Activated T-cell treated with anti-CD3 and anti-CD28 coated beads, Interleukin-2, amount 50 U/mL, for 48 hours (primary cell): Measurements from ENCODE around the gene TDRD12.
"Not testable (repeated sequence)": the region's sequence is repeated elsewhere in the genome, so short reads cannot be mapped to it uniquely, and the experiment has no call there.

Experiments used
- DNase-seq, 2 experiments: peaks; one replicate each; pipeline ENCODE4 v3.0.0-alpha.2; 2020

TDRD12 gene

DNA sequence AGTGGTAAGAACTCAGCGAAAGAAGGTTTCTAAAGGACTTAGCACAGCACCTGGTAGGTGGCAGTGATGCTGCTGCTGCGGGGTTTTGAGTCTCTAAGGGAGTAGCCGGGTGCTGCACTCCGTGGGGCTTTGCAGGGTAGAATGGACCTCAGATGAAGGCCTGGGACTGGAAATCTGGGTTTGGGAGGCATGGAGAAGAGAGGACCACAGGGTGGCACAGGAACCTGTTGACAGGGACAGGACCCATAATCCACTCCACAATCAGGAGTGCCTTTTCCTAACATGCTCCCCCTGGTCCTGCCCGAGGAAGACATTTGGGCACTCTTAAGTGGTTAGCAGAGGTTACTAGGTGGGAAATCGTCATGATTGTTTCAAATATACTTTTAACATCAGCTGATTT, 29.8 kb downstream of the TDRD12 start:
- no peak for DNase-seq

DNA sequence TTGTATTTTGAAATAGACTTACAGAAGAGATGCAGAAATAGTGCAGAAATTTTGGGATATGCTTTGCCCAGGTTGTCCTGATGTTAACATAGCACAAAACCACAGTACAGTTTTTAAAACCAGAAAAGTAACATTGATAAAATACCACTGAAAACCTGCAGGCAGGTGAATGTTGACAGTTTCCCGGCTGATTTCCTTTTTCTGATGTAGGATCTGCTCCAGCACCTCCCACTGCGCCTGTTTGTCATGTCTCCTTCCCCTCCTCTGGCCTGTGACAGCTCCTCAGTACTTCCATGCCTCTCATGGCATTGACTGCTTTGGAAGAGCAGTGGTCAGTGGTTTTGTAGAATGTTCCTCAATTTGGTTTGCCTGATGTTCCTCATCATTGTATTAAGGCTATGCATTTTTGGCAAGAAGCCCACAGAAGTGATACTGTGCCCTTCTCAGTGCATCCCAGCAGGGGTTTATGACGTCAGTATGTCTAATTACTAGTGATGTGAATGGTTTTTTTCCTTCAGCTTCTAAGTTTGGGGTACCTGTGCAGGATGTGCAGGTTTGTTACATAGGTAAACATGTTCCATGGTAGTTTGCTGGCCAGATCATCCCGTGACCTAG, 31.0 kb downstream of the TDRD12 start:
- DNase-seq, result no peak

DNA sequence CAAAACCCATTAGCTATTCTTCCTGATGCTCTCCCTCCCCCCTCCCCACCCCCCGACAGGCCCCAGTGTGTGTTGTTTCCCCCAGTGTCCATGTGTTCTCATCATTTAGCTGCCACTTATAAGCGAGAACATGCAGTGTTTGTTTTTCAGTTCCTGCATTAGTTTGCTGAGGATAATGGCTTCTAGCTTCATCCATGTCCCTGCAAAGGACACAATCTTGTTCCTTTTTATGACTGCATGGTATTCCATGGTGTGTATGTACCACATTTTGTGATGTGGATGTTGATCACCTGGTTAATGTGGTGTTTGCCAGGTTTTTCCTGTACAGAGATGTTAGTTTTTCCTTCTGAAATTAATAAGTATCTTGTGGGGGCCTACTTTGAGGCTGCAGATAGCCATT, 31.5 kb downstream of the TDRD12 start:
- no peak for DNase-seq

DNA sequence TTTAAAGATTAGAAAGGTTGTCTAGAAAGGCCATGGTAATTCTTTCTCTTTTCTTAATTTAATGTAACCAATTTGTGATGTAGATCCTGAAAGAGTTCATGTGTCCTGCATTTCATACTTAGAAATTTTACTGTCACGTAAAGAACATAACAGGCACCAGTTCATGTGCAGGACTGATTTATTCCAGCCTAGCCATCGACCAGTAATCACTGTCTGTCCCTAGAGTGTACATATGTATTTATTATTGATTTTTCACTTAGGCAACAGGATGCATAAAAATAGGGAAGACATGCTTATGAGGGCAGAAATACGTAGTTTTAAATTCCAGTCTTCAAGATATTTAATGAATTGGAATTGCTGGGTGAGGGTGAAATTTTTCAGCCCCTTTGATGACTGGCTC, 37.6 kb downstream of the TDRD12 start:
- DNase-seq, result no peak

DNA sequence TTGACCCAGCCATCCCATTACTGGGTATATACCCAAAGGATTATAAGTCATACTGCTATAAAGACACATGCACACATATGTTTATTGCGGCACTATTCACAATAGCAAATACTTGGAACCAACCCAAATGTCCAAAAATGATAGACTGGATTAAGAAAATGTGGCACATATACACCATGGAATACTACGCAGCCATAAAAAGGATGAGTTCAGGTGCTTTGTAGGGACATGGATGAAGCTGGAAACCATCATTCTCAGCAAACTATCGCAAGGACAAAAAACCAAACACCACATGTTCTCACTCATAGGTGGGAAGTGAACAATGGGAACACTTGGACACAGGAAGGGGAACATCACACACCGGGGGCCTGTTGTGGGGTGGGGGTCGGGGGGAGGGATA, 45.8 kb downstream of the TDRD12 start:
- not testable (repeated sequence) for DNase-seq

DNA sequence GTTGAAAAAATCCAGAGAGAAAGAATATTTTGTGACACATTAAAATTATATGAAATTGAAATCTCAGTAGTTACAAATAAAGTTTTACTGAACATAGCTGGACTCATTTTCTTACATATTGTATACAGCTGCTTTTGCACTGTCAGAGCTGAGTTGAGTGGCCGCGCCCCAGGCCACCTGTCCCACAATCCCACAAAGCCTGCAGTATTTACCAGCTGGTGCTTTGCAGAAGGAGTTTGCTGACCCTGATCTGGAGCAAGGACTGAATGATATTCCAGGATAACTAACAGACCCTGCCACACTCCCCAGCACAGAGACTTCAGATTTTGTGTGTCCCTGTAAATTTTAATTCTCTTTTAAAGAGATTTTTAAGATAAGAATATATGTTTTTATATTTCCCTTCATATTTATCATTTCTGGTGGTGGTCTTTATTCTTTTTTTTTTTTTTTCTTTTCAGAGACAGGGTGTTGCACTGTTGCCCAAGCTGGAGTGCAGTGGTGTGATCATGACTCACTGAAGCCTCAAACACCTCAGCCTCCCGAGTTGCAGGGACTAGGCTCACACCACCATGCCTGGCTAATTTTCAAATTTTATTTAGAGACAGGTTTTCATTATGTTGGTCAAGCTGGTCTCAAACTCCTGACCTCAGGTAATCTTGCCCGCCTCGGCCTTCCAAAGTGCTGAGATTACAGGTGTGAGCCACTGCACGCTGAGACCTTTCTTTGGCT, 48.5 kb downstream of the TDRD12 start:
- DNase-seq, result no peak

DNA sequence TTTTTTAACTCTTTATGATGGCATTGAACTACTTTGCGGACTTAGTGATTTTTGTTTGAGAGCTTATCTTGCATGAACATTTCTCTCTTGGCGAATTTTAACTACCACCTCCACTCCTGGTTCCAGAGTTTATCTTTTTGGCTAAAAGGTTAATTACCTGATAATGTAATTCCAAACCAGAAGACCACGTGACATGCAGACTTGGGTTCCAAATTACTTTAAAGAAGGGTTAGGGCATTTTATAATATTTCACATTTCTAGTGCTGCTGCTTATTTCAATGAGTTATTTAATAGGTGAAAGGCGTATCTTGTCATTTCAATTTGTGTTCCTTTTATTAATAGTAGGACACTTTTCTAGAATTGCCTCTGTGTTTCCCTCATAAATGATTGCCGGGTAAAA, 52.0 kb downstream of the TDRD12 start:
- no peak for DNase-seq

DNA sequence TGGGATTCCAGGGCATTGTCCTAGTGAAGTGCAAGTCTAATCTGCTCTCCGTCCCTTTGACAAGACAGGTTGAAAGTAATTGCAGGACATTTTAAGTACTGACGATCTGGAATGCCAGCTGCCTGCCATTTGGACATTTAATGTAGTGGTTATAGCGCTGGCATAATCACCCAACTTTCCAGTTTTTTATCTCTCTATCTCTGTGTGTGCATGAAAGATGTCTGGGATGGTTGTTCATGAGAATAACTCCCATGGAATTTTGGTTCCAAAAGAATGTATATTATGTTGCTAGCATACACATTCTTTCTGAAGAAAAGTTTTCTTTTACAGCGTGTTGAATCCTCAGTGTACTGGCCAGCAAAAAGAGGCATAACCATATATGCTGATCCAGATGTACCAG, 53.6 kb downstream of the TDRD12 start:
- no peak for DNase-seq

DNA sequence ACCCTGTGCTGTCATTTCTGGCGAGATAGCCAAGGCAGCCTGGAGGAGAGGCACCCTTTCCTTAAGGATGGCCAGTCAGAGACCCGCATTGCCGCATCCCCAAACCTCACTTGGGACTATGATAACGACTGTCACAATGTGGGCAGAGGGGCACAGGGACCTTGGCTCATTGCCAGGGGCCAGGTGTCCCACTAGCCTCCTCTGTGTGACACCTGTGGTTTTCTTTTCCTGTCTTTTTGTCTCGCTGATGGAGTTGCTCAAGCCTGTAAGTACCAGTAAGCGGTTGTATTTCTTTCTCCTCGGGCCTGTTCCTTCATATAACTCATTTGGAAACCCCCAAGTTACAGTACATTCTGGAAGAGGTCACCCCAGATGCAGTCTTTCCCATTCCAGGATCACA, 59.5 kb downstream of the TDRD12 start:
- DNase-seq, result no peak

DNA sequence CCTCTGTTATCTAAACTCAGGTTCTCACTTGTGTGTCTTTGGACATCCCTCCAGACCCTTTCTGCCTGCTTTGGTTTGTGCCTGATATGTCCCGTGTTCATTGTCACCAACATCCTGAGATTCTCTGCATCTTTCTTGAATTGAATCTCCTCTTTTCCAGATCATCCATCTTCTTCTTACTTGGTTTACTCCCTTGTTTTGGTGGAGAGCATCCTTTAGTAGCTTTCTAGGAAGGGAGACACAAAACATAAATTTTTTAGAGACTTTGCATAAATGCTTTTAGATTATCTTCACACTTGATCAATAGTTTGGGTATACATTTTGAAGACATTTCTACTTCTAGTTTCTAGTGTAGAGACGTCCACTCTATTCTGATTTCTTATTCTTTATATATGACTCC, 61.7 kb downstream of the TDRD12 start:
- no peak for DNase-seq

DNA sequence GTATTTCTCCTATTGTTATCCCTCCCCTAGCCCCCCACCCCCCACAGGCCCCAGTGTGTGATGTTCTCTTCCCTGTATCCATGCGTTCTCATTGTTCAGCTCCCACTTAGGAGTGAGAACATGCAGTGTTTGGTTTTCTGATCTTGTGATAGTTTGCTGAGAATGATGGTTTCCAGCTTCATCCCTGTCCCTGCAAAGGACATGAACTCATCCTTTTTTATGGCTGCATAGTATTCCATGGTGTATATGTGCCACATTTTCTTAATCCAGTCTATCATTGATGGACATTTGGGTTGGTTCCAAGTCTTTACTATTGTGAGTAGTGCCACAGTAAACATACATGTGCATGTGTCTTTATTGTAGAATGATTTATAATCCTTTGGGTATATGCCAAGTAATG, 62.5 kb downstream of the TDRD12 start:
- not testable (repeated sequence) for DNase-seq

DNA sequence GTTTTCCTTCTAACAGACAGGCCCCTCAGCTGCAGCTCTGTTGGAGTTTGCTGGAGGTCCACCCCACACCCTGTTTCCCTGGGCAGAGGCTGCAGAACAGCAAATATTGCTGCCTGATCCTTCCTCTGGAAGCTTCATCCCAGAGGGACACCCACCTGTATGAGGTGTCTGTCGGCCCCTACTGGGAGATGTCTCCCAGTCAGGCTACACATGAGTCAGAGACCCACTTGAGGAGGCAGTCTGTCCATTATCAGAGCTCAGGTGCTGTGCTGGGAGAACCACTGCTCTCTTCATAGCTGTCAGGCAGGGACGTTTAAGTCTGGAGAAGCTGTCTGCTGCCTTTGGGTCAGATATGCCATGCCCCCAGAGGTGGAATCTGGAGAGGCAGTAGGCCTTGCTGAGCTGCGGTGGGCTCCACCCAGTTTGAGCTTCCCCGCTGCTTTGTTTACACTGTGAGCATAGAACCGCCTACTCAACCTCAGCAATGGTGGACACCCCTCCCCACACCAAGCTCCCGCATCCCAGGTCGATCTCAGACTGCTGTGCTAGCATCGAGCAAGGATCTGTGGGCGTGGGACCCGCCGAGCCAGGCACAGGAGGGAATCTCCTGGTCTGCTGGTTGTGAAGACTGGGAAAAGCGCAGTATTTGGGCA, 67.7 kb downstream of the TDRD12 start:
- not testable (repeated sequence) for DNase-seq

DNA sequence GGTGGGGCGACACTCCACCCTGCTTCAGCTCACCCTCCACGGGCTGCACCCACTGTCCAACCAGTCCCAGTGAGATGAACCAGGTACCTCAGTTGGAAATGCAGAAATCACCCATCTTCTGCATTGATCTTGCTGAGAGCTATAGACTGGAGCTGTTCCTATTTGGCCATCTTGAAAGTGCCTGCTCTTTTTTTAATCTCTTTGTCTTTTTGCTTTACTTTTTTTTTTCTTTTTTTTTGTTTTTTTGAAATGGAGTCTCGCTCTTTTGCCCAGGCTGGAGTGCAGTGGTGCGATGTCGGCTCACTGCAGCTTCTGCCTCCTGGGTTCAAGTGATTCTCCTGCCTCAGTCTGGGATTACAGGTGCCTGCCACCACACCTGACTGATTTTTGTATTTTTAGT, 68.3 kb downstream of the TDRD12 start:
- DNase-seq, result not testable (repeated sequence)

DNA sequence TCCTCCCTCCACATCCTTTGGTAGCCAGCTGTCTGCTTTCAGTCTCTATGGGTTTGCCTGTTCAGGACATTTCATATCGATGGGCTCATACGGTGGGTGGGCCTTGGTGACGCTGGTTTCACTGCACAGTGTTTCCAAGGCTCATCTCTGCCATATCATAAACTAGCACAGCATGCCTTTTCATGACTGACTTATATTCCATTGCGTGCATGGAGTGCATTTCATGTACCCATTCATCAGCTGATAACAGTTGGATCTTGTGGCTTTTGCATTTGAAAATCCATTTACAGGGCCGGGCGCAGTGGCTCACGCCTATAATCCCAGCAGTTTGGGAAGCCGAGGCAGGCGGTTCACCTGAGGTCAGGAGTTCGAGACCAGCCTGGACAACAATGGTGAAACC, 69.9 kb downstream of the TDRD12 start:
- DNase-seq, result no peak

DNA sequence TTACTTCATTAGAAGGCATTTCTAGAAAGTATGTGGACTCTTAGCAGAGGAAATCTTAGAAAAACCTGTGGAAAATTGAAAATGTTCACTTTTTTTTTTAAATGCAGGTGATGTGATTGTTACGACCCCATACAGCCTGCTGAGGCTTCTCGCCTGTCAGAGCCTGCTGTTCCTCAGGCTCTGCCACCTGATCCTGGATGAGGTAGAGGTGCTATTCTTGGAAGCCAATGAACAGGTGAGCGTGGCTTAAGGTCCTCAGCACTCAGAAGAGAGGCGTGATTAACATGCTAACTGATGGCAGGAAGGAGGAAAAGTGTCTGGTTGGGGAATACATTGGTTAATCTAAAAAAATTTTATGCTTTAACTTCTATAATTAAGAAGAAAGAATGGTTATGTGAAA, 78.6 kb downstream of the TDRD12 start:
- DNase-seq, result no peak

DNA sequence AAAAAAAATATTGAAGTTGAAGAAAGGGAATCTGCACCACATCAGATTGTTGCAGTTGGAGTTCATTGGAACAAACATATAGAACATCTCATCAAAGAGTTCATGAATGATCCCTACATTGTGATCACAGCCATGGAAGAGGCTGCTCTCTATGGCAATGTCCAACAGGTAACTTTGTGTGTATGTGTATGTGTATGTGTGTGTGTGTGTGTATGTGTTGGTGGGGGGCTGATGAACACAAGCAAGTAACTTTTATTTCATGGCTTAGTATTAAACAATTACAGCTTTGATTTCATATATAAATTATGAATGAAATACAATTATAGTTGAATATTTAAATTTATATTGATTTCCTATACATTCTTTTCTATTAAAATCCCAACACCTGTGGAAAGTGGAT, 80.6 kb downstream of the TDRD12 start:
- no peak for DNase-seq

DNA sequence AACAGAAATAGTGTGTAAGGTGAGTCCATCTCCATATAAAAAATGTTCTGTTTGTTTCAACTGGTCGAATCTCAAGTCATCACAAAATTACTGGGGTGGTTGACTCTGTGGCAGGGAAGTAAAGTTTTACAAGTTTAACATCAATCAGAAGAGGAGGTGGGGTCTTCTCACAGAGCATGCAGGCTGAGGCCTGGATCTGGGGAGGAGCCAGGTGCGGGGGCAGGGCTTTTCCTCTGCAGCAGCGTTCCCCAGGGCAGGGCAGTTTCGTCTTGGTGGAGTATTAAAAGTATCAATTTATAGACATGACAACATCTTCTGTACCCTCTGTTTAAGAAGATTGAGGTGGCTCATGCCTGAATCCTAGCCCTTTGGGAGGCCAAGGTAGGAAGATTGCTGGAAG, 81.2 kb downstream of the TDRD12 start:
- no peak for DNase-seq

DNA sequence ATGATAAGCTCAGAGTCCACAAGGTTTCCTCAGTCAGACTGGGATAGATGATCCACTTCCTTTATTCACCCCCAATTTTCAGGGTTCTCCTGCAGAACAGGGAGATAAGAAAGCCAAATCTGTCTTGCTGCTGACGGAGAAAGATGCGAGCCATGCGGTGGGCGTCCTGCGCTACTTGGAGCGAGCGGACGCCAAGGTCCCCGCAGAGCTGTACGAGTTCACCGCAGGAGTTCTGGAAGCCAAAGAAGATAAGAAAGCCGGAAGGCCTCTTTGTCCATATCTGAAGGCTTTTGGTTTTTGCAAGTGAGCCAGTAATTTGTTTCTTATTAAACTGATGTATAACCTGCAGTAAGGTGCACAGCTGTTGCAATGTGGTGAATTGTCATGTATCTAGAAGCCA, 83.3 kb downstream of the TDRD12 start:
- no peak for DNase-seq

DNA sequence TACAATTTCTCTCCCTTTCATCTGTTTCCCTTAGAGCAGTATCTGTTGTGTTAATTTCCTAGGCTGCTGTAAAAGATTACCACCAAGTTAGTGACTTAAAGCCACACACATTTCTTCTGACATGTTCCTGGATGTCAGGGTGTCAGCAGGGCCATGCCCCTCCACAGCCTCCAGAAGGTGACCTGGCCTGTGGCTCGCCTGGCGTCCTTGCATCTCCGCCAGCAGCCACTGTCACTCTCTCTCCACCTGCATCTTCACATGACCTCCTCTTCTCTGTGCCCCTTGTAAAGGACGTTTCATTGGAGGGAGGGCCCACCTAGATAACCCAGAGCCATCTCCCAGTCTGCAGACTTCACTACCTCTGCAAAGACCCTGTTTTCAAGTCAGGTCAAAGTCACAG, 88.7 kb downstream of the TDRD12 start:
- no peak for DNase-seq

DNA sequence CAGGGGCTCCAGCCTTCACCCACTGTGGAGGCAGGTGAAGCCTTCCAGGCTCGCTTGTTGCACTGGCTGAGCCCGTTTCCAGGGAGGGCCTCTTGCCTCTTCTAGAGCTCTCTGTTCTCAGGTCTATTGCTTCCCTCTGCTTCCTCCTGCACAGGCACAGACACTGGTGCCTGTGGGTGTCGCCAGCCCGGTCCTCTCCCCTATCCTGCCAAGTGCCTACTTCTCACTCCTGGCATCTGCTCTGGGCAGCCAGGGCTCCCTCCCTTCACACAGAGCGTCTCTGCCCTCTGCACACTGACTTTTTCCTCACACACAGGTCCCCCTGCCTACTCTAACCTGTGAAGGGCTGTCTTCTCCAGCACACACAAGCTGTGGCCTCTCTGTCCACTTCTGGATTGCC, 89.7 kb downstream of the TDRD12 start:
- no peak for DNase-seq

DNA sequence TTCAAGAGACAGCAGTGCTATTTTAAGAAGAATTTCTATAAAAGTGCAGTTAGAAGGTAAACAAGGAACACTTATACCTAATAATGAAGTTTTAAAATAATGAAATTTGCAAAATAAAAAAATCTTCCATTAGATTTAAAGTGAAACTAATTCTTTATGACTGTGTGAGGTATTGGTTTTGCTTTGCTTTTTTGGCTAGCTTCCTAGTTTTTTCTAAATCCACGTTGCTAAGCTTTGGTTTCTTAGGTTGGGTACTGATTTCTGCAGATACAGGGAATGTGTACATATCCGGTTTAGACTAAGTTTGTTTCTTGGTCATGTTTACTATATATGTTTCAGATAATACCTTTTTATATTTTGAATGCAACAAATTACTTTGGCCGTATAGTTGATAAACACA, 90.2 kb downstream of the TDRD12 start:
- no peak for DNase-seq

DNA sequence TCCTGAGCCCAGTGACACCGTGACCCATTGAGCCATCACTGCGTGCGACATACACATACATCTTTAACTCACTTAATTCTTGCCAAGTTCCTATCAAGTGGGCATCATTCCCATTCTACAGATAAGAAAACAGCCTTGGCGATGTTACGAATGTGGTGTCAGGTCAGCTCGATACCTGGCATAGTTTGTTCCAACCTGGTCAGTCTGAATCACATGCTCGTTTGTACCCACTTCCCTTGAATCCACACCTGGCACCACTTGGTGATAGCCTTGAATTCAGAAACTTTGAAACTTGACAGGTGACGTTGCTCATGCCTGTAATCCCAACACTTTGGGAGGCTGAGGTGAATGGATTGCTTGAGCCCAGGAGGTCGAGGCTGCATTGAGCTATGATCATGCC, 90.9 kb downstream of the TDRD12 start:
- no peak for DNase-seq

DNA sequence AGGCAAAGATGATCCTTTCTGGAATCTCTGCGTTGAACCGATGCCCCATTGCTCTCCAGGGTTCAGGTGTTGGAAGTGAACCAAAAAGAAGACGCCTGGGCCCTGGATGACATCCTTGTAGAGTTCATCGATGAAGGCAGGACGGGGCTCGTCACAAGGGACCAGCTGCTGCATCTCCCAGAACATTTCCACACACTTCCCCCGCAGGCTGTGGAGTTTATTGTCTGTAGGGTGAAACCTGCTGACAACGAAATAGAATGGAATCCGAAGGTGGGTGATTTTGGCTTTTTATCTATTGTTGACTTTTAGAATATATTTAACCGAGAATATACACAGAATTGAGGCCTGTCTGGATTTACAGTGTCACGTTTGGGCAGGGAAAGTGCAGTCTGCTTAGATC, 91.6 kb downstream of the TDRD12 start:
- DNase-seq, result no peak

DNA sequence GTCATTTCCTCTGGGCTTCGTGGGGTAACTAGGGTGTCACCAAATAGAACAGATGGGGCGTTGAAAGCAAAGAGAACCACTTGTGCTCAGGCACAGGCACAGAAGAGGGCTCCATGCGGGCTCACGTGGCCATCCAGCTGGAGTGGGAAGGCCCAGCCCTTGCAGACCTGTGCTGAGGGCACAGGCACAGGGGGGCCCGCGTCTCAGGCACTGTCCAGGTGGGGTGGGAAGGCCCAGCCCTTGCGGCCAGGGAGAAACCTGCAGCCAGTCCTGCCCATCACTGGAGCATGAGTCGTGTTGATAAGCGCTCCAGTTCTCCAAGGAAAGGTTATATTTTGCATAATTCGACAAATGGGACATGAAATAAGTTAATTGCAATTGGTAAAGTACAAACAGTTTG, 92.5 kb downstream of the TDRD12 start:
- no peak for DNase-seq

DNA sequence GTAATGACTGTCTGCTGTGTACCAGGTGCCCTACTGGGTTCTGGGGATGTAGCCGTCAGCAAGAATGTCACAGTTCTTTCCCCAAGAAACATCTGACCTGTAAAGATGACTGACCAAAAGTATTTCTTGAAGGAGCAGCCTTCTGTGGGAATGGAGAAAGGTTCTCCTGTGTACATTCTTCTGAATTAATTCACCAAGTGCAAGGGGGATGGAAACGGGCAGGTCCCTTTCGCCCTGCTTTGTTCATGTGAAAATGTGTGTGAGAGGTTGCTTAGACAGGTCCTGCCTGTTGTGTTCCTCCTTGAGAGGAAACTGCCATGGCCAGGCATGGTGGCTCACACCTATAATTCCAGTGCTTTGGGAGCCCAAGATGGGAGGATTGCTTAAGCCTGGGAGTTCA, 93.0 kb downstream of the TDRD12 start:
- no peak for DNase-seq
